Measurements from ENCODE around the gene AACS. TPM values are rescaled to one million over a fixed set of nuclear protein-coding genes. Genes with fewer than 3 reads are reported as not detected.
"Not testable (repeated sequence)": the region's sequence is repeated elsewhere in the genome, so short reads cannot be mapped to it uniquely, and the experiment has no call there.

The AACS gene
- total and polyA plus RNA-seq, 2 donors (not counting 1 experiment from before 2014, with no cell fraction given), result 6.1 to 20.8 TPM

DNA sequence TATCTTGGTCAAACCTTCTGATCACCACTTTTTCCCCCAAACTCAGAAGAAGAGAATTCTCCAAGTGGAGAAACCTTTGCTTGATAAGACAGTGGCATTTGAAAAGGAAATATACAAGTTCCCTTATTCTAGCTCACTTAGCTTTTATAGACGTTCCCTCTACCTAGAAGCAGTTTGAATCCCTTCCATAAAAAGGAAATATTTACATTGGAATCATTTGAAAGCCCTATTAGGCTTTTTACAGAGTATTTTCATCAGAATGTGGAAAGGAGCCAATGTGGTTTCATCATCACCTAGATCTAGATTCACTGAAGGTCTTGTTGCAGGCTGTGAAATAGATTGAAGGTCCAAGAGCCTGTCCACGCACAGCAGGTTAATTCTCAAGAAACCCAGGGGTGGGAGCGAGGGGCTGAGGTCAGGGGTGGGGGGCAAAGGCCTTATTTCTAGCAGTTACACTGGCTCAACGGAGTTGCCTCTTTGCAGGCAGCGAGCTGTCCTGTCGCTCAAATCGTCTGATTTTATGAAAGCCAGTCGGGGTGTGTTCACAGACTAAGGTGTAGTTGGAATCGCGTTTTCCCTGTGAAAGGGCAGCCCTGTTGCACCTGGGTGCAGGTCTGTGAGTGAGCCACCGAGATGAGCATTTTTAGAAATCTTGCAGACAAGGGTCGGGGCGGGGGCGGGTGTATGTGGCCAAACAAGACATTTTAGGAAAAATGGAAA lies 45.6 kb downstream of the AACS start:
- ChIA-PET POLR2A (no interaction called here), CTCF (no interaction called here)
- TF ChIP-seq CTCF (IDR thresholded peaks at IDR 0.05) (no peak), EZH2 (IDR thresholded peaks at IDR 0.05; ENCODE audit: borderline replicate concordance, insufficient read depth, low read depth, low read length, poor library complexity, severe bottlenecking) (no peak)
- Histone ChIP-seq H3K4me3 (ENCODE audit: control extremely low read depth in 1 of 5, extremely low read depth in 1 of 5, insufficient read depth in 1 of 5, low read depth in 2 of 5, low read length in 4 of 5) (no peak overlapping the region), H4K20me1 (ENCODE audit: control insufficient read depth, insufficient read depth, low read length, poor library complexity, severe bottlenecking) (no peaks in the 10 kb centered on the region), H3K79me2 (ENCODE audit: control insufficient read depth, insufficient read depth, low read length) (no peaks in the 10 kb centered on the region), H2AFZ (ENCODE audit: insufficient read depth, low read depth, low read length, poor library complexity, severe bottlenecking) (no peak overlapping the region), H3K27ac (ENCODE audit: low read length in 2 of 2) (no peak overlapping the region), H3K9me3 (ENCODE audit: control extremely low read depth in 1 of 3, control insufficient read depth in 2 of 3, insufficient read depth in 1 of 3, low read length in 2 of 3) (peaks cover 0 to 5% (median 0%) of the 10 kb centered on the region in 3 donors), H3K4me2 (replicated peaks; ENCODE audit: low read depth, low read length, poor library complexity, severe bottlenecking) (no peak overlapping the region), H3K27me3 (replicated peaks in 1 of 4; ENCODE audit: control extremely low read depth in 1 of 4, control insufficient read depth in 3 of 4, insufficient read depth in 4 of 4, low read length in 3 of 4) (no peaks in the 10 kb centered on the region), H3K9ac (ENCODE audit: low read length) (no peak overlapping the region), H3K4me1 (ENCODE audit: control insufficient read depth in 2 of 2, insufficient read depth in 2 of 2, low read length in 2 of 2) (no peaks in the 10 kb centered on the region), H3K36me3 (replicated peaks in 1 of 2; ENCODE audit: control extremely low read depth in 1 of 2, control insufficient read depth in 1 of 2, extremely low read depth in 1 of 2, insufficient read depth in 2 of 2, low read length in 1 of 2) (peaks cover 0 to 1% of the 10 kb centered on the region in 2 experiments)
- ATAC-seq (ENCODE audit: low read depth), result no peak
- WGBS (ENCODE audit: insufficient coverage), result 97% methylated on average over 13 of the region's 14 CpGs
- no peak overlapping the region for H3K27ac Mint-ChIP-seq
- no peaks in the 10 kb centered on the region for H3K27me3 Mint-ChIP-seq
- no peak for DNase-seq
- intact Hi-C loops (cut with micrococcal nuclease), result no loop called here
- H3K4me3 Mint-ChIP-seq, result no peak overlapping the region
- no peaks in the 10 kb centered on the region for H3K4me1 Mint-ChIP-seq
- no peaks in the 10 kb centered on the region for H3K9me3 Mint-ChIP-seq (ENCODE audit: insufficient read depth)

GRCh38 chr12:125111403-125111802 lies 46.2 kb downstream of the AACS start:
- ATAC-seq (ENCODE audit: low read depth) (no peak), DNase-seq (no peak)
- Histone ChIP-seq H3K27me3 (replicated peaks in 1 of 4; ENCODE audit: control extremely low read depth in 1 of 4, control insufficient read depth in 3 of 4, insufficient read depth in 4 of 4, low read length in 3 of 4) (no peaks in the 10 kb centered on the region), H3K4me2 (replicated peaks; ENCODE audit: low read depth, low read length, poor library complexity, severe bottlenecking) (no peak overlapping the region), H3K27ac (ENCODE audit: low read length in 2 of 2) (no peak overlapping the region), H3K4me3 (ENCODE audit: control extremely low read depth in 1 of 5, extremely low read depth in 1 of 5, insufficient read depth in 1 of 5, low read depth in 2 of 5, low read length in 4 of 5) (no peak overlapping the region), H3K4me1 (ENCODE audit: control insufficient read depth in 2 of 2, insufficient read depth in 2 of 2, low read length in 2 of 2) (no peaks in the 10 kb centered on the region), H3K9me3 (ENCODE audit: control extremely low read depth in 1 of 3, control insufficient read depth in 2 of 3, insufficient read depth in 1 of 3, low read length in 2 of 3) (peaks cover 0 to 5% (median 0%) of the 10 kb centered on the region in 3 donors), H3K36me3 (replicated peaks in 1 of 2; ENCODE audit: control extremely low read depth in 1 of 2, control insufficient read depth in 1 of 2, extremely low read depth in 1 of 2, insufficient read depth in 2 of 2, low read length in 1 of 2) (peaks cover 1 to 2% of the 10 kb centered on the region in 2 experiments), H3K79me2 (ENCODE audit: control insufficient read depth, insufficient read depth, low read length) (no peaks in the 10 kb centered on the region), H2AFZ (ENCODE audit: insufficient read depth, low read depth, low read length, poor library complexity, severe bottlenecking) (no peak overlapping the region), H4K20me1 (ENCODE audit: control insufficient read depth, insufficient read depth, low read length, poor library complexity, severe bottlenecking) (no peaks in the 10 kb centered on the region), H3K9ac (ENCODE audit: low read length) (no peak overlapping the region)
- no CpG with 5 or more reads among the region's 3 CpGs for WGBS (ENCODE audit: insufficient coverage)
- no peak overlapping the region for H3K4me3 Mint-ChIP-seq
- POLR2A ChIA-PET, result no interaction called here
- no peak overlapping the region for H3K27ac Mint-ChIP-seq
- CTCF ChIA-PET, result no interaction called here
- no peak for TF ChIP-seq CTCF (IDR thresholded peaks at IDR 0.05)
- no peak for TF ChIP-seq EZH2 (IDR thresholded peaks at IDR 0.05; ENCODE audit: borderline replicate concordance, insufficient read depth, low read depth, low read length, poor library complexity, severe bottlenecking)
- H3K27me3 Mint-ChIP-seq, result no peaks in the 10 kb centered on the region
- no peaks in the 10 kb centered on the region for H3K4me1 Mint-ChIP-seq
- H3K9me3 Mint-ChIP-seq (ENCODE audit: insufficient read depth), result no peaks in the 10 kb centered on the region
- intact Hi-C loops (cut with micrococcal nuclease), result no loop called here

DNA sequence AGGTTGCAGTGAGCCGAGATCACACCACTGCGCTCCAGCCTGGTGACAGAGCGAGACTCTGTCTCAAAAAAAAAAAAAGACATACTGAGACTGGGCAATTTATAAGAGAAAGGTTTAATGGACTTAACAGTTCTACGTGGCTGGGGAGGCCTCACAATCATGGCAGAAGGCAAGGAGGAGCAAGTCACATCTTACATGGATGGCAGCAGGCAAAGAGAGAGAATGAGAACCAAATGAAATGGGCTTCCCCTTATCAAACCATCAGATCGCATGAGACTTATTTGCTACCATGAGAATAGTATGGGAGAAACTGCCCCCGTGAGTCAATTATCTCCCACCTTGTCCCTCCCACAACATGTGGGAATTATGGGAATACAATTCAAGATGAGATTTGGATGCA lies 47.4 kb downstream of the AACS start:
- DNase-seq; CTCF ChIA-PET; H4K20me1 ChIP-seq (ENCODE audit: control insufficient read depth, insufficient read depth, low read length, poor library complexity, severe bottlenecking); intact Hi-C loops (cut with micrococcal nuclease); H3K4me3 ChIP-seq (ENCODE audit: control extremely low read depth in 1 of 5, extremely low read depth in 1 of 5, insufficient read depth in 1 of 5, low read depth in 2 of 5, low read length in 4 of 5); H3K27ac ChIP-seq (ENCODE audit: low read length in 2 of 2); H3K4me2 ChIP-seq (replicated peaks; ENCODE audit: low read depth, low read length, poor library complexity, severe bottlenecking); H2AFZ ChIP-seq (ENCODE audit: insufficient read depth, low read depth, low read length, poor library complexity, severe bottlenecking); H3K4me3 Mint-ChIP-seq; H3K27me3 ChIP-seq (replicated peaks in 1 of 4; ENCODE audit: control extremely low read depth in 1 of 4, control insufficient read depth in 3 of 4, insufficient read depth in 4 of 4, low read length in 3 of 4); H3K9me3 Mint-ChIP-seq (ENCODE audit: insufficient read depth); H3K27ac Mint-ChIP-seq; POLR2A ChIA-PET; H3K9me3 ChIP-seq (ENCODE audit: control extremely low read depth in 1 of 3, control insufficient read depth in 2 of 3, insufficient read depth in 1 of 3, low read length in 2 of 3); H3K79me2 ChIP-seq (ENCODE audit: control insufficient read depth, insufficient read depth, low read length); H3K4me1 Mint-ChIP-seq; H3K9ac ChIP-seq (ENCODE audit: low read length); H3K36me3 ChIP-seq (replicated peaks in 1 of 2; ENCODE audit: control extremely low read depth in 1 of 2, control insufficient read depth in 1 of 2, extremely low read depth in 1 of 2, insufficient read depth in 2 of 2, low read length in 1 of 2); H3K4me1 ChIP-seq (ENCODE audit: control insufficient read depth in 2 of 2, insufficient read depth in 2 of 2, low read length in 2 of 2); ATAC-seq (ENCODE audit: low read depth); H3K27me3 Mint-ChIP-seq: not testable (repeated sequence)
- WGBS (ENCODE audit: insufficient coverage), result 100% methylated on average over 1 of the region's 6 CpGs
